Heart left ventricle (tissue), 16 donors: ENCODE measurements around the gene SERPINB5. TPM values are rescaled to one million over a fixed set of nuclear protein-coding genes. Genes with fewer than 3 reads are reported as not detected.

Experiments used
- ATAC-seq, 4 donors: fragments of 200-7000 bp; cut with Tn5 transposase; one replicate each; pipeline ENCODE4 v1.9.1; 2020 to 2022; ENCODE audit warnings: moderate library complexity in 4 of 4, mild to moderate bottlenecking in 3 of 4, moderate number of reproducible peaks in 1 of 4
- DNase-seq, 5 donors: peaks; one replicate each; pipeline ENCODE4 v3.0.0-alpha.2; 2020
- H3K27ac ChIP-seq, 12 donors: fragments of 200-600 bp; sonication (generic) in 4 of 12; one replicate each; pipeline versions ENCODE4 v1.5.0 to v1.8.0; 2016 to 2022; ENCODE audit warnings: mild to moderate bottlenecking in 2 of 12
- H3K27me3 ChIP-seq, 9 donors: fragments of 200-600 bp; sonication (generic) in 2 of 9; one replicate each; pipeline versions ENCODE4 v1.5.1 to v1.8.0; 2016 to 2022; ENCODE audit warnings: mild to moderate bottlenecking in 3 of 9
- H3K36me3 ChIP-seq, 9 donors: fragments of 200-600 bp; sonication (generic) in 2 of 9; one replicate each; pipeline versions ENCODE4 v1.5.0 to v1.8.0; 2018 to 2022; ENCODE audit warnings: mild to moderate bottlenecking in 2 of 9
- H3K4me1 ChIP-seq, 12 donors: fragments of 200-600 bp; sonication (generic) in 4 of 12; one replicate each; pipeline versions ENCODE4 v1.5.0 to v1.8.0; 2016 to 2022; ENCODE audit warnings: mild to moderate bottlenecking in 3 of 12
- H3K4me3 ChIP-seq, 12 donors: fragments of 200-600 bp; sonication (generic) in 4 of 12; one replicate each; pipeline versions ENCODE4 v1.5.0 to v1.8.0; 2017 to 2022; ENCODE audit warnings: mild to moderate bottlenecking in 9 of 12, moderate library complexity in 4 of 12
- H3K9me3 ChIP-seq, 12 donors: fragments of 200-600 bp; sonication (generic) in 4 of 12; one replicate each; pipeline versions ENCODE4 v1.5.0 to v1.8.0; 2016 to 2022; ENCODE audit warnings: mild to moderate bottlenecking in 1 of 12
- CTCF ChIP-seq, 12 donors: fragments of 200-600 bp; sonication (generic) in 4 of 12; IDR thresholded peaks; one replicate each; pipeline versions ENCODE4 v1.5.0 to v1.8.0; 2018 to 2022; ENCODE audit warnings: antibody characterized with exemption in 12 of 12, mild to moderate bottlenecking in 5 of 12
- POLR2A ChIP-seq, 2 donors: fragments of 450-650 bp; IDR thresholded peaks; one replicate each; pipeline ENCODE4 v1.6.1; 2017; ENCODE audit warnings: antibody characterized with exemption in 2 of 2, mild to moderate bottlenecking in 2 of 2, moderate library complexity in 2 of 2
- WGBS, 4 donors: extraction: QIAGEN DNeasy Blood & Tissue Kit in 2 of 4; methylation state at CpG; one replicate each; pipeline versions ENCODE4 v1.1.5 to v1.1.7; 2013 to 2018; 5-methylcytosine and 5-hydroxymethylcytosine counted together
- intact Hi-C, 10 donors: fragments of 100-400 bp; cut with DNase I; formaldehyde crosslinking; loops; one replicate each; pipeline versions ENCODE4 v1.11.1 to v1.14.2; 2022
- polyA plus RNA-seq, 2 donors: library from polyadenylated mRNA; stranded (reverse); fragments of 200-250 nt; gene quantifications; one replicate each; pipeline ENCODE4 v1.2.3, GENCODE V29; 2013
- total RNA-seq, 9 donors: library from RNA; depleted of rRNA in 2 of 9; stranded (reverse); fragments of >200 nt in 2 of 9; fragmentation: NEBNext Ultra II Directional in 3 of 9; extraction: Animal tissue kit (Norgen Biotek cat#: 25700) in 3 of 9; gene quantifications; one replicate each; pipeline versions ENCODE4 v1.1.0 to v1.2.4, GENCODE V29; 2016 to 2023
- donor health status: ischemic (EF 13 %, LVEDD 7.1; RV severe dilation, severe dysfunction).
- donor health status: healthy with polysubstance abuse.
- donor health status: DM: no; HTN: yes; CAD: no.
- donor health status: DM: no; HTN: no; CAD: no.
- donor health status: ischemic (EF 25% LVEDD 6.9; RV normal size, moderate dysfunction).
- donor health status: ischemic (EF 25% LVEDD 5.7; RV mildly dilated, moderate dysfunction).
- donor health status: healthy.
- donor health status: DM: yes; HTN: yes; CAD: no.
- donor health status: ischemic (EF 35%, LVEDD 5.7; RV mildly dilated, moderate dysfunction).
- donor health status: nonischemic (EF 11% LVEDD 7.7; RV severe dilation, severe dysfunction).
- donor health status: DM: yes; HTN: yes; CAD: no.
- donor health status: PGD.
- donor health status: ischemic (EF 29% LVEDD 5.4; RV normal size, mild dysfunction).
- donor health status: nonischemic (EF 23%, LVEDD 6.1; RV moderate dilation, normal function).

Gene SERPINB5
- total and polyA plus RNA-seq, 11 donors, result not detected

DNA sequence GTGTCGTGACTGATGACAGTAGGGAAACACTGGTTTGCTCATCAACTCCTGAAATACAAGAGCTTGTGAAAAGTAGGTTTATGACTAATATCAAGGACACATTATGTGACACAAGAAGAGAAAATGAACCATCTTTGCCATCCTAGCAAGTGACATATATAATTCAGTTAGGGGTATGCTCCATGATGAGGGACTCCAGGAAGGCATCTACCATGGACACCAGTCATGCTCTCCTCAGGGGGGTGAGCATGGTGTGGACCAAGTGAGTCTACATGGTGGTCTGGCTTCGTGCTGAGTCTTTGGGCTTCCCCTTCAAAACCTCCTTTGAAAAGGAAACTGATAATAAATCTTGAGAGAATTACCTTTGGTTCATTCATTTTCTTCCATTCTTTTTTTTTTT lies 11.7 kb upstream of the SERPINB5 start:
- H3K9me3 ChIP-seq, result no peaks in the 10 kb centered on the region
- peaks cover 0 to 7% (median 0%) of the 10 kb centered on the region in 9 donors for H3K27me3 ChIP-seq
- DNase-seq, result no peak
- ATAC-seq, result no peak
- 53 to 69% (median 64%) methylated on average over 2 of the region's 2 CpGs for WGBS, 4 donors
- H3K36me3 ChIP-seq, result no peaks in the 10 kb centered on the region
- TF ChIP-seq POLR2A (IDR thresholded peaks at IDR 0.05) (no peak), CTCF (IDR thresholded peaks at IDR 0.05) (no peak)
- H3K4me1 ChIP-seq, result no peaks in the 10 kb centered on the region
- no peak overlapping the region for H3K4me3 ChIP-seq
- H3K27ac ChIP-seq, result no peak overlapping the region
- intact Hi-C loops, result no loop called here

DNA sequence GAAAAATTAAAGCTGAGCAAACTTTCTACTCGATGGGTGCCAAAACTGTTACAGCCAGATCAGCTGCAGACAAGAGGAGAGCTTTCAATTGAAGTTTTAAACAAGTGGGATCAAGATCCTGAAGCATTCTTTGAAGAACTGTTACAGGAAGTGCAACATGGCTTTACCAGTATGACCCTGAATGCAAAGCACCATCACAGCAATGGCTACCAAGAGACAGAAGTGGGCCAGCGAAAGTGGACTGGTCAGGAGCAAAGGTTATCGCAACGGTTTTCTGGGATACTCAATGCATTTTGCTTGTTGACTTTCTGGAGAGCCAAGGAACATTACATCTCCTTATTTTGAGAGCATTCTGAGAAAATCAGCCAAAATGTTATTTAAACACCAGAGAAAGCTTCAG lies 9.1 kb upstream of the SERPINB5 start:
- H3K9me3 ChIP-seq, result no peaks in the 10 kb centered on the region
- peaks cover 0 to 7% (median 0%) of the 10 kb centered on the region in 9 donors for H3K27me3 ChIP-seq
- WGBS, 4 donors, result 81 to 92% (median 90%) methylated on average over 4 of the region's 4 CpGs

DNA sequence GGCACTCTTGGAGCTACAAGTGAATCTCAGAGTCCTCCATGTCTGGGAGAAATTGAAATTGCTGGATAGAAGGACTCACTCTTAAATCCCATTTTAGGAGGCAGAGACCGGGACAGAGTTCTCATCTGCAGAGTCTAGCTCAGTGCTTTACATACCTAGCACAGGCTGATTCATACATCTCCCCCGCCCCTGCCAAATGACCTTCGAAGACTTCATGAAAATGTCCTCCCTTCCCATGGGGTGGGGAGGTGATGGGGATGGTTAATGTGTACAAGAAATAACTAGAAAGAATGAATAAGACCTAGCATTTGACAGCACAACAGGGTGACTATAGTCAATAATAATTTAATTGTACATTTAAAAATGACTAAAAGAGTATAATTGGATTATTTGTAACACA lies 8.2 kb upstream of the SERPINB5 start:
- TF ChIP-seq CTCF (IDR thresholded peaks at IDR 0.05) (no peak), POLR2A (IDR thresholded peaks at IDR 0.05) (no peak)
- peaks cover 0 to 7% (median 0%) of the 10 kb centered on the region in 9 donors for H3K27me3 ChIP-seq
- H3K4me3 ChIP-seq, result no peak overlapping the region
- H3K4me1 ChIP-seq, result no peaks in the 10 kb centered on the region
- 90 to 96% (median 92%) methylated on average over 3 of the region's 3 CpGs for WGBS, 4 donors
- H3K27ac ChIP-seq, result no peak overlapping the region
- no peak for ATAC-seq
- intact Hi-C loops, result no loop called here
- no peak for DNase-seq
- H3K36me3 ChIP-seq, result no peaks in the 10 kb centered on the region
- no peaks in the 10 kb centered on the region for H3K9me3 ChIP-seq

More for the DNA sequence above, 9.1 kb upstream of the SERPINB5 start:
- H3K4me1 ChIP-seq, result no peaks in the 10 kb centered on the region
- no peak overlapping the region for H3K27ac ChIP-seq
- ATAC-seq (no peak), DNase-seq (no peak)
- intact Hi-C loops, result no loop called here
- no peaks in the 10 kb centered on the region for H3K36me3 ChIP-seq
- no peak for TF ChIP-seq POLR2A (IDR thresholded peaks at IDR 0.05)
- no peak for TF ChIP-seq CTCF (IDR thresholded peaks at IDR 0.05)
- H3K4me3 ChIP-seq, result no peak overlapping the region

DNA sequence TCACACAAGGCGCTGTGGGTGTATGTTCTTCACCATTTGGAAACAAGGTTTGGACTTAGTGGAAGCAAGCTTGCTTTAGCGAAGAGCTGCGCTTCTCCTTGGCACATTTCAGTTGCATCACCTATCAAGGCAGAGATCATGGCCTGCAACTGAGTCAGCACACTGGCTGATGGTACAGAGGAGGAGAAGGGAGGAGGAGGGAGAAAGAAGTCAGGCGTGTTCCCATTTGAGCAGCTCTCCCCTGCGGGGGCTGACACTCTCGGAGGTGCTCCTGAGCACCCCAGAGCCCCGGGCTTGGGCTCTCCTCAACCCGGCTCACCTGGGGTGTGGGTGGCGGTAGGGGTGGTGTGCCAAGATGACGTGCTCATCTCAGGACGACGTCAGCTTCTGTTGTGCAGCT lies 6.0 kb upstream of the SERPINB5 start:
- no peaks in the 10 kb centered on the region for H3K4me1 ChIP-seq
- no peaks in the 10 kb centered on the region for H3K36me3 ChIP-seq
- ATAC-seq (no peak), DNase-seq (no peak)
- H3K27me3 ChIP-seq, result no peaks in the 10 kb centered on the region
- H3K27ac ChIP-seq, result no peak overlapping the region
- H3K4me3 ChIP-seq, result no peak overlapping the region
- no peaks in the 10 kb centered on the region for H3K9me3 ChIP-seq
- WGBS, 4 donors, result 82 to 85% (median 84%) methylated on average over 11 to 12 of the region's 12 CpGs
- intact Hi-C loops, result no loop called here
- no peak for TF ChIP-seq POLR2A (IDR thresholded peaks at IDR 0.05)
- no peak for TF ChIP-seq CTCF (IDR thresholded peaks at IDR 0.05)
